Effector memory CD8-positive, alpha-beta T cell (primary cell): ENCODE data around the gene LGR5.
A peak's percentile ranks its signal among the peaks of the same experiment; 100 is the strongest.

Experiments
- ATAC-seq: fragments of 150-1000 bp; cut with Tn5 transposase; replicated peaks from 2 replicates; pipeline ENCODE4 v1.10.0; 2021; ENCODE audit warnings: mild to moderate bottlenecking, moderate library complexity
- DNase-seq, 3 experiments: peaks; one replicate each; pipeline ENCODE4 v3.0.0; 2021
- H3K27ac Mint-ChIP-seq, 2 donors: one replicate each; pipeline ENCODE4 v1.8.0; 2022; ENCODE audit warnings: mild to moderate bottlenecking in 2 of 2, mixed read lengths in 2 of 2, moderate library complexity in 2 of 2
- H3K27me3 Mint-ChIP-seq, 2 donors: one replicate each; pipeline ENCODE4 v1.8.0; 2022; ENCODE audit warnings: mixed read lengths in 2 of 2
- H3K36me3 Mint-ChIP-seq: one replicate; pipeline ENCODE4 v1.8.0; 2022; ENCODE audit warnings: mild to moderate bottlenecking, moderate library complexity, mixed read lengths; ENCODE audit not compliant: insufficient read depth
- H3K4me1 Mint-ChIP-seq, 2 donors: one replicate each; pipeline ENCODE4 v1.8.0; 2022; ENCODE audit warnings: low read depth in 2 of 2, mixed read lengths in 2 of 2
- H3K4me3 Mint-ChIP-seq, 2 donors: one replicate each; pipeline ENCODE4 v1.8.0; 2022; ENCODE audit warnings: mild to moderate bottlenecking in 2 of 2, mixed read lengths in 2 of 2, moderate library complexity in 2 of 2
- H3K9me3 Mint-ChIP-seq, 2 donors: one replicate each; pipeline ENCODE4 v1.8.0; 2022; ENCODE audit warnings: mixed read lengths in 2 of 2

LGR5 gene

GRCh38 chr12:71621938-71622337, 182.3 kb downstream of the LGR5 start:
- Mint-ChIP-seq H3K4me1 (peaks cover 5 to 20% of the 10 kb centered on the region in 2 donors), H3K27ac (peak overlapping the region in 1 of 2 donors; percentile 38), H3K36me3 (peaks cover 99% of the 10 kb centered on the region), H3K4me3 (no peak overlapping the region), H3K9me3 (no peaks in the 10 kb centered on the region), H3K27me3 (no peaks in the 10 kb centered on the region)
- ATAC-seq (no peak), DNase-seq (no peak)

- no peak overlapping the region for H3K4me3 Mint-ChIP-seq
Measured at GRCh38 chr12:71625476-71625875, 185.9 kb downstream of the LGR5 start.

GRCh38 chr12:71626098-71626497, 186.5 kb downstream of the LGR5 start:
- no peak for DNase-seq
- ATAC-seq, result no peak
- H3K27me3 Mint-ChIP-seq, result no peaks in the 10 kb centered on the region
- H3K27ac Mint-ChIP-seq, result peak overlapping the region in 1 of 2 donors; percentile 52
- no peak overlapping the region for H3K4me3 Mint-ChIP-seq
- H3K9me3 Mint-ChIP-seq, result no peaks in the 10 kb centered on the region
- H3K4me1 Mint-ChIP-seq, result peaks cover 5 to 14% of the 10 kb centered on the region in 2 donors
- peaks cover 97% of the 10 kb centered on the region for H3K36me3 Mint-ChIP-seq

More at GRCh38 chr12:71625476-71625875, 185.9 kb downstream of the LGR5 start:
- DNase-seq (no peak), ATAC-seq (no peak)
- peaks cover 97% of the 10 kb centered on the region for H3K36me3 Mint-ChIP-seq
- peak overlapping the region in 1 of 2 donors; percentile 56 for H3K27ac Mint-ChIP-seq
- peaks cover 5 to 20% of the 10 kb centered on the region in 2 donors for H3K4me1 Mint-ChIP-seq
- no peaks in the 10 kb centered on the region for H3K27me3 Mint-ChIP-seq
- H3K9me3 Mint-ChIP-seq, result no peaks in the 10 kb centered on the region

GRCh38 chr12:71626768-71627167, 187.2 kb downstream of the LGR5 start:
- ATAC-seq (no peak), DNase-seq (no peak)
- H3K27ac Mint-ChIP-seq, result peak overlapping the region in 1 of 2 donors; percentile 52
- H3K36me3 Mint-ChIP-seq, result peaks cover 97% of the 10 kb centered on the region
- H3K4me1 Mint-ChIP-seq, result peaks cover 5 to 10% of the 10 kb centered on the region in 2 donors
- H3K27me3 Mint-ChIP-seq, result no peaks in the 10 kb centered on the region
- H3K9me3 Mint-ChIP-seq, result no peaks in the 10 kb centered on the region
- H3K4me3 Mint-ChIP-seq, result no peak overlapping the region

- DNase-seq, result no peak
Measured at GRCh38 chr12:71627438-71628002, 187.9 kb downstream of the LGR5 start.

More at GRCh38 chr12:71627438-71628002, 187.9 kb downstream of the LGR5 start:
- H3K36me3 Mint-ChIP-seq, result peaks cover 97% of the 10 kb centered on the region
- no peak overlapping the region for H3K4me3 Mint-ChIP-seq
- H3K27me3 Mint-ChIP-seq, result no peaks in the 10 kb centered on the region
- ATAC-seq, result no peak
- peaks cover 0 to 5% of the 10 kb centered on the region in 2 donors for H3K4me1 Mint-ChIP-seq
- H3K27ac Mint-ChIP-seq, result no peak overlapping the region
- no peaks in the 10 kb centered on the region for H3K9me3 Mint-ChIP-seq
